NCI-H774 (cell line): ENCODE results near the gene TNS4.

Experiments
- DNase-seq: peaks from one replicate; lab custom pipeline; 2025; lab: John Stamatoyannopoulos, UW

The TNS4 gene

DNA sequence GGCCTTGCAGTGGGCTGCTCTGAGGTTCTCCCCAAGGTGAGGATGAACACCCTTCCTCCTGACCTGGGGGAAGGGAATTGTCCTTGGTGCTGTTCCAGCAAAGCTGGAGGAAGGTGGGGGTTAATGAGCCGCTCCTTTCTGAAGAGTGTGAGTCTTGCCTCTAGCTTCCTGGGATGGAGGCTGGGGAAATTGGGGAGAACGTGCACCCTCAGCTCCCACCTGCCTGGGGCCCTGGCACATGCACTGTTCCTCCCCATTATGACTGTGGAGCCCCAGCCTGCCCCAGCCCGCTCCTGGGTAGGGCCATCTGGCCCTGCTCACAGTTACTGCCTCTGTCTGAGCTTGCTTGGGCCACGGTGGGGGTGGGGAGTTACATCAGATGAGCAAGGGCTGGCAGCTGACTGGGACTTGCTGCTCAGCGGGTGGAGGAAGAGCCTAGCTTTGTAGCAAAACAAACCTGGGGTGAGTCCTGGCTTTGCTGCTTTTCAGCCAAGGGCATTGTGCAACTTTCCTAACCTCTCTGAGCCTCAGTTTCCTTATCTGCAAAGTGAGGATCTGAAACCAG is 11.1 kb downstream of the TNS4 start:
- peak; percentile 10 for DNase-seq

GRCh38 chr17:40487371-40488020 is 13.9 kb downstream of the TNS4 start:
- no peak for DNase-seq

GRCh38 chr17:40486522-40487370 is 14.7 kb downstream of the TNS4 start:
- DNase-seq: no peak

GRCh38 chr17:40485851-40486521 is 15.4 kb downstream of the TNS4 start:
- no peak for DNase-seq

GRCh38 chr17:40484973-40485530 is 16.4 kb downstream of the TNS4 start:
- no peak for DNase-seq

DNA sequence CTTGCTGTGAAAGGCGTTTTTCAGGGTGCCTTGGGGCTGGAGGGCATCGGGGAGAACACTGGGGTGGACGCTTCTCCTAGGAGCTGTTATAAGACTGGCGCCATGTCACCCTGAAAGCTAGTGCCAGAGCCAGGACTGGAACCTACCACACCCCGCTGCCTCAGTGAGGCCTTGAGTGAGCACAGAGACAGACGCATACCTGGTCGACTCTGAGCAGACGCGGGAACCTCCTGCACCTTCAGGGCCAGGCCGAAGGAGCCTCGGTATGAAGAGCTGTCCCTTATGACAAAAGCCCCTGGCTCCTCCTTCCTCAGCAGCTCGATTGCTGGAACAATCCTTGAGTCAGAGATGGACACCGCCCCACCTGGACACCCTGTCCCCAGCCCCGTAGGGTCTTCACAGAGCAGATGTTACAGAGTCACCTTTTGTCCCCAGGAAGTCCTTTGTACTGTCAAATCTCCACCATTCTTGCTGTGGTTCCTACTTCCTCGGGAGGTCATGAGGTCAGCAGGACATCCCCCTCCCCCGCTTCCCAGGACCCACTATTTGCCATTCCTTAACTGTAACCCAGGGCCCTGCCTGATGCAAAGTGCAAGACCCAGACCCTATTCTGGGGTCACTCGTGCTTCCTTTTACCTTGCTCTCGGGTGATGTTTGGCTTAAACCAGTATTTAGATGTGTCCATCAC is 17.0 kb downstream of the TNS4 start:
- DNase-seq: no peak

- DNase-seq: no peak
Observed at GRCh38 chr17:40483679-40484078, 17.7 kb downstream of the TNS4 start.

- no peak for DNase-seq
Observed at GRCh38 chr17:40482722-40483121, 18.7 kb downstream of the TNS4 start.

DNA sequence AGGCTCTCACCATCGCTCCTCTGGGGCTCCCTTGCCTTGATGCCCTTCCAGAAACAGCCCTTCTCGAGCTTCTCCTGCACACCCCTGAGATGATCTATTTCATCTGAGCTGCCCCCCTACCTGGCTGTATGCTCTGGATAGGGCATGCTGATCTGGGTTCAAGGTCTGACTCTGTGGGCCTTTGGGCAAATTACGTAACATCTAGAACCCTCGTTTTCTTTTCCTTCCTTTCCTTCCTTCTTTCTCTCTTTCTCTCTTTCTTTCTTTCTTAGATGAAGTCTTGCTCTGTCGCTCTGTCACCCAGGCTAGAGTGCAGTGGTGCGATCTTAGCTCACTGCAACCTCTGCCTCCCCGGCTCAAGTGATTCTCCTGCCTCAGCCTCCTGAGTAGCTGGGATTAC is 20.3 kb downstream of the TNS4 start:
- DNase-seq: no peak

DNA sequence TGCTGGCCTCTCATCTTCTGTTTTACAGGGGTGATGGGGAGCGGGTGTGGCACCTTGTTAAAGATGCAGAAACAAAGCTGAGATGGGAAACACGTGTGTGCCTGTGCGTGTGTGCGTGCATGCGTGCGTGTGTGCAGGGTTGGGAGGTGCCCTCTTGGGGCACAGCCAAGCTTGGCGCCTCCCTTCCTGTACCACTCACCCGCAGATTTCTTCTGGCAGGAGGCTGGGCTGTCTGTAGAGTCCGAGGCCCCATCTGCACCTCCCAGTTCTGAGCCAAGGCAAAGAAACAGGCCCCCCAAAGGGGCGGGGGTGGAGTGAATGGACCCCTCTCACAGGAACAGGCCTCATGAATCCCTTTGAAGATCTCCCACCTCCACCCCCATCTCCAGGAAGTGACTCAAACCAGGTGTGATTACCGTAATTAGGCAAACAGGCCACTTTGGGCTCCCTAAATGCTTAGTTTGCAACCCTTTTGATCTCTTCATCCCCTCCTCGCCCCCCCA is 20.9 kb downstream of the TNS4 start:
- no peak for DNase-seq

DNA sequence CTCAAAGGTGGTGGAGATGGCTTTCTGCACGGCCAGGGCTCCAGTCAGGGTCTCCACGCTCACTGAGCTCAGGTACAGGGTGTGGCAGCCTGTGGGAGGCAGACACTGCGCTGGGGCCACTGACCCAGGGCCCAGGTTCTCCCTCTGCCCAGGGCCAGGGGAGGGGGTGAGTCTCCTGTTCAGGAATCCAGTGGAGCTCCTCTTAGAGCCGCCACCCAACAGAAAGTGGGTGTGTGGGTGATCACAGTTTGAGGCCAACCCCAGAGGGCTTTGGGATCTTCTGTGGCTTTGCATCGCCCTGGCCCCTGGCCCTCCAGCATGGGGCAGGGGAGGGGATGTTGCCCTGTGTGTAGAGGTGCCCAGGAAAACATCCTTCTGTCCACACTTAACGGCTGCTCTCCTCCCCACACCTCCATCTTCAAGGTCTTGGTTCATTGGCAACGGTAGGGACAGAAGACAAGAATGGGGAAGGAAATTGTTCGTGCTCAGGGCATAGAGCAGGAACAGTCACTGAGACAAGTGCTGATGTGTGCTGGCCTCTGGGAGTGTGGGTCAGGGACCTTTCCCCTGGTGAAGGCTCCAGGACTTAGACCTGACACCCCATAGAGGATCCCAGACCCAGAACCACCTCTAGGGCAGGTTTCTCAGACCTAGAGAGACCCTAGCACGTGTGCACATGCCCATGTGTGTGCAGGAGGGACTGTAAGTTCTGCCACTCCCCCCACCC is 21.5 kb downstream of the TNS4 start:
- no peak for DNase-seq

DNA sequence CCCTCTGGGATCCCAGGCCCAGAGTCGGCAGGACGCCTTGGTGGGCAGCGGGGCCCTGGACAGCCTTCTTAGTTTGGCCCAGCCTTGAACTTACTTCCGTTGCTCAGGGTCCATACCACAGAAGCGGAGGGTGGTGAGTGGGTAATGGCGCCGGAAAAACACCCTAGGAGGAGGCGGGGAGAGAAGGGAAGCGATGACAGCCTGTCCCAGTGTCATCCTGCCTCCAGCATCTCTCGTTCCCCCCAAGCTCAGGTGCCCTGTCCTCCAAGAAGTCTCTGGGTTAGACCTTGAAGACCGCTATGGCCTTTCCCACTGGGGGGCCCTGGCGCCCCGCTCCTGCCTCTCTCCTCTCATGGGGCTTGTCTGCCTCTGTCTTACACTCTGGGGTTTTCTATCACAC is 22.9 kb downstream of the TNS4 start:
- DNase-seq: no peak

- no peak for DNase-seq
Observed at GRCh38 chr17:40477796-40478195, 23.6 kb downstream of the TNS4 start.

- no peak for DNase-seq
Observed at GRCh38 chr17:40475234-40475908, 26.1 kb downstream of the TNS4 start.

DNA sequence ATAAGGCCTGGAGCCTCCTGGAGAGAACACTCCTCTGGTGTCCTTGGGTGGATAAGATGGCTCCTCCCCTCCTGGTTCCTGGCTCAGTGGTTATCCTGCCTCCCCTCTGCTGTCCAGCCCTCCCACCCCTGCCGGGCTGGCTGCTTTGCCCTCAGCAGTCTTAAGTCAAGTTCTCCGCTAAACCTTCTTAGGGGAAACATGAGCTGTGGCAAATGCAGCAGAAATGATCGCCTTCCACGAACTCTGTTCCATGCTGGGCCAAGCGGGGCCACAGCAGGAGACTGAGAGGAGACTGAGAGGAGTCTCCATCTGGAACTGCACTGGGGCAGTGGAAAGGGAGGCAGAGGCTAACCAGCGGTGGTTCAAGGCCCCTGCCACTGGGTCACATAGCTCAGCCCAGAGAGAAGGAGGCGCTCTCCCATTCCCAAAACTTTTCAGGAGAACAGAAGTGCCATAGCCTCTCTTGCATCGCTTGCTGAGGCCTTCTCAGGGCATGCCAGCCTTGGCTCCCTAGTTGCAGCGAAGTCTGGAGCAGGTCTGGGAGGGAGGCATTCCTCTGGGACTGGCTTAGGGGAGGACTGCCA is 26.9 kb downstream of the TNS4 start:
- no peak for DNase-seq

DNA sequence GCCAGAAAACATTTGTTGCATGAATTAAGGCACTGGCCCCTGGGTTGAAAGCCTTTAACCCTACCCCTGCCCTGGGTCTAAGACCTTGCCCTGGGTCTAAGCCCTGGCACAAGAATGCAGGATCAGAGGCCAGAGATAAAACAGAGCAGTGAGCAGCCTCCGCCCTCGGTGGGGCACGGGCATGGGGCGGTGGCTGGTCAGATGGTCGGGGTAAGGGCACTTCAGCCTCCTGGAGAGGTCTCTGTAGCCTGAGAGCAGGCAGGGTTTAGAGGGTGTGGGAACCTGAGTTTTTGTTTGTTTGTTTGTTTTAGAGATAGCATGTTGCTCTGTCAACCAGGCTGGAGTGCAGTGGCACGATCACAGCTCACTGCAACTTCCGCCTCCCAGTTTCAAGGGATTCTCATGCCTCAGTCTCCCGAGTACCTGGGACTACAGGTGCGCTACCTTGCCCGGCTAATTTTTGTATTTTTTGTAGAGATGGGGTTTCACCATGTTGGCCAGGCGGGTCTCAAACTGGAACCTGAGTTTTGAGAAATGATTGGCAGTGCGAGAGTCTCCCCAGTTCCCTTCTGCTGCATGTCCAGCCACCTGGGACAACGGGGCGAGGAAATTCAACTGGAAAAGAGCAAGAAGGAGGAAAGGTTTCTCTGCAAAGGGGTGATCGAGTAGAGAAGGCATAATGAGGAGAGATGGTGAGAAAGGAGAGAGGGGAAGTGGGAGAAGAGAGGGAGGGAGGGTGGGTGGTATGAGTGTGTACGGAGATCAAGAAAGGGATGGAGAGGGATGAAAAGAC is 27.7 kb downstream of the TNS4 start:
- no peak for DNase-seq

DNA sequence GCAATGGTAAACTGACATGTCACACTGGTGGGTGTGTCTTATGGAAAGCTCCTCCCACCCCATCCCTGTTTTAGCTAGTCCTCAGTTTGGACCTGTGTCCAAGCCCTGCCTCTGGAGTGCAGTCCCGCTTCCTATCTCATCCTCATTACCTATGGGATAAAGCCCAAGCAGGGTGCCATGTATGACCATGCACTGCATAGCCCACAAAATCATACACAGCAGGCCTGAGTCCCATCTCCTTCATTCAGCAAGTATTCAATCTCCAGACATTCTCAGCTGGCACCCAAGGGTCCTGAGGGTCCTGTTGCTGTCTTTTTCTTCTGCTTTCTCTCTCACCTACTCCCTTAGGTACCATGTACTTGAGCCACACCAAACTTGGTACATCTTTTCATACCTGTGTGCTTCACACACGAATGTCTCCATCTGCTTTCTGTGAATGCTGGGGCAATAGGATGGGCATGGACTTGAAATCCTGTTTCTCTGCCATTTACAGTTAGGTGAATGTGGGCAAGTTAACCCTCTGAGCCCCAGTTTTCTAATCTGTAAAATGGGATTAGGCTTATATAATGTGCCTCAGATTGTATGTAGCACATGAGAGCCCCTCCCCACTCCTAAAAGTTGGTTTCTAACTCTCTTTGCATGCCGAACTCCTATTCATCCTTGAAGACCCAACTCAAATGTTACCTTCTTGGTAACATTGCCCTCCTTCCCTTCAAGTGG is 28.5 kb downstream of the TNS4 start:
- no peak for DNase-seq
